Adipocyte (in vitro differentiated cells): ENCODE data around the gene GRM7.

Experiments used
- DNase-seq: peaks from one replicate; pipeline ENCODE4 v3.0.0-alpha.2; 2015; ENCODE audit warnings: low read depth
- H3K27me3 ChIP-seq: replicated peaks from 2 replicates; pipeline ENCODE4 v1.7.0; 2013; ENCODE audit warnings: mild to moderate bottlenecking, low read length, moderate library complexity; ENCODE audit not compliant: control insufficient read depth, insufficient read depth
- H3K36me3 ChIP-seq: 2 replicates; pipeline ENCODE4 v1.7.0; 2013; ENCODE audit warnings: low read length, mild to moderate bottlenecking, moderate library complexity; ENCODE audit not compliant: control insufficient read depth, insufficient read depth, severe bottlenecking
- H3K4me1 ChIP-seq: 2 replicates; pipeline ENCODE4 v1.7.0; 2013; ENCODE audit warnings: mild to moderate bottlenecking, low read length, moderate library complexity; ENCODE audit not compliant: control insufficient read depth, insufficient read depth
- H3K4me3 ChIP-seq: 2 replicates; pipeline ENCODE4 v1.7.0; 2013; ENCODE audit warnings: mild to moderate bottlenecking, low read length, moderate library complexity
- H3K9ac ChIP-seq: 2 replicates; pipeline ENCODE4 v1.7.0; 2013; ENCODE audit warnings: mild to moderate bottlenecking, low read length, moderate library complexity
- H3K9me3 ChIP-seq: 2 replicates; pipeline ENCODE4 v1.7.0; 2013; ENCODE audit warnings: mild to moderate bottlenecking, low read length, moderate library complexity; ENCODE audit not compliant: control insufficient read depth

GRM7 gene

DNA sequence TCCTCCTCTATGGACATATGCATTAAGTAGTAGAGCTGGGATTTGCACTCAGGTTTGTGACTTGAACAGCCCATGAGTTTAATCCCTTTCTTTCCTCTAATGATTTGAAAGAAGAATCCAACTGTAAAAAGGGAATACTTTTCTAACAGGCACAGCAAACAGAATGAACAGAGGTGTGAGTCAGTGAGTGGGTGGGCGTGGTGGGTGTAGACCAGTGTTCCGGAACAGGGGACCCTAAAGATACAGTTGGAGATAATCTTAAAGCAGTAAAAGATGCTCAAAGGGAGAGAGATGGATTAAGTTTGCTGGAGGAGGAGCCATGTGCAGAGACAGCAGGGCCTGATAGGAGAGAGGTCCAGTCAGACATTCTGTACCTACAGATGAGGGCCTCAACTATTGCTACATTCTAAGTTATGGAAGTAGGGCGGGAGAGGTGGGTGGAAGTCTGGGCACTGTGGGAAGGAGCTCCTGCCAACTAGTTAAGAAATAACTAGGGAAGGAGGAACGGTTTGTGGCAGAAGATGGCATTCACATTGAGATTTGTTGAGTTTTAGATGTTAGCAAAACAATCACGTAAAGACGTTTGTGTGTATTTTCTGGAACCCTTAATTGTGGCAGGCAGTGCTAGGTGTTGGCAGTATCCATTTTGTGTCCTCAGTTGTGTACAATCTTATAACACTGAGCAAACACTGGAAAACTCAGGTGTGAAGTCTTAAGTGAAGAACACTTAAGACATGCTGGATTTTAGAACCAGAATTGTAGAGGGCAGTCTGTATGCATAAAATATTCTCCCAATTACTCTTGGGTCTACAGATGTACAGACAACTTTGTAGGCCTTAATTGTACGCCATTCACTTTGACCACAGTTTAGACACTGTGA is 511.0 kb downstream of the GRM7 start:
- H3K36me3 ChIP-seq, result no peaks in the 10 kb centered on the region
- H3K4me3 ChIP-seq, result no peak overlapping the region
- H3K4me1 ChIP-seq, result no peaks in the 10 kb centered on the region
- H3K9me3 ChIP-seq, result peaks cover 2% of the 10 kb centered on the region
- no peak for DNase-seq
- no peak overlapping the region for H3K9ac ChIP-seq
- no peaks in the 10 kb centered on the region for H3K27me3 ChIP-seq

DNA sequence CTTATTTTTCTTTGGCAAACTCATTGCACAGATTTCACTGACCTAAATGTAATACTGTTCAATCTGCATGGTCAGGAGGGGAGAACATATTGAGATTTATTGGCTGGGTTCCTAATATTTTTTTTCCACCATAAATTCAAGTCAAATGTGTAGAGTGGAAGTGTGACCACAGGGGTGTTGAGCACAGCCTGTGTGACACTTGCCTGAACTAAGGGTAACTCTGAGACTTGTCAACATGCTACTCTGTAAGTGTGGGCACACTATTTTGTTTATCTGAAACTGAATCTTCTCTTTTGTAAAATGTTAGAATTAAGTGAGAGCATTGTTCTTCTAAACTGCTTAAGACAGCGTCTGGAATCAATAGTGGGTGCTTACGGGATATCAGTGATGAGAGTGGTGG is 516.2 kb downstream of the GRM7 start:
- H3K4me3 ChIP-seq, result no peak overlapping the region
- H3K9ac ChIP-seq, result no peak overlapping the region
- H3K4me1 ChIP-seq, result no peaks in the 10 kb centered on the region
- no peaks in the 10 kb centered on the region for H3K36me3 ChIP-seq
- no peaks in the 10 kb centered on the region for H3K27me3 ChIP-seq
- DNase-seq, result no peak
- H3K9me3 ChIP-seq, result peaks cover under 1% of the 10 kb centered on the region

DNA sequence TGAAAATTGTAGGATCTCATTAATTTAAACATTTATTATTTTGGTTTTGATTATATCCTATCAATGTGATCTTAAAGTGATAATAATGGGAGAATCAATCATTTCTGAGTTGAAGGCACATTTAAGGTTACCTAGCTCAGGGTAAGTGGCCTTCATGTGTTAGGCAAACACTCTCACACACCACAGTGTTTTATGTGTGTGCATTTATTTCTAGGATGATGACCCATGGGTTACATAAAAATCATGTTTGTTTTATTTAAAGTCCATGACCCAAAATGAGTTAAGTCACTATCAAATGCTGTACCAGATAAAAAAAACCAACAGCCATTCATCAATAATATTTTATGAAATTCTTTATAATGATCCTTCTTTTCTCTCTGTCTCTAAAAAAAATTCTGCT is 520.8 kb downstream of the GRM7 start:
- Histone ChIP-seq H3K36me3 (no peaks in the 10 kb centered on the region), H3K9me3 (no peaks in the 10 kb centered on the region), H3K27me3 (no peaks in the 10 kb centered on the region), H3K9ac (no peak overlapping the region), H3K4me1 (peaks cover 6% of the 10 kb centered on the region), H3K4me3 (no peak overlapping the region)
- no peak for DNase-seq

DNA sequence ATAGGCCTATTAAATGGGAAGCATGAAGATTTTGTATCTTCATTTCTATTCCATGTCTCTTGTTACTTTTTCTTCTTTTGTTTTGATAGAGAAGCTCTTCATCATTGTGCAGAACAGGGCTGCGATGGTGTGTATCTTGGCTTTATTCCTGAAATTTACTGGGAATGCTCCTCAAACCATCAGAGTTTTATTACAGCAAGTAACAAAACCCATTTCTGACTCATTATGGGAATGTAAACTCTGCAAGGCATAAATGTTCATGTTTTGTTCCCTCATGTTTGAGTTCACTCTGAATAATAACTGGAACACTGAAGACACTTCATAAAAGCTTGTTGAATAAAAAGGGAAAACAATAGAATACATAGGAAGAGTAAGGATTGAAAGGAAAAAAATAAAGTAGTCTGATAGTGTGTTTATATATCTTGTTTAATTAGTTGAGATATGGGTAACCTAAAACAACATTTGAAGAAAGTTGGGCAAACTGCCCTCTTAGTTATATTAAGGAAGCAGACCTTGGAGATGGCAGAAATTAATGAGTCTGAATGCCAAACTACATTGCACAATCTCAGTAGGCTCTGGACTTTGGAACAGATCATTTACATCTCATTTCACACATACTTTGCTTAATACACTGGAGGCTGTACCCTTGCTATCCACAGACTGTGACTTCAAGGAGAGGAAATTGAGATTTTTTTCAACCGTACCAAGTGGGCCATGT is 521.5 kb downstream of the GRM7 start:
- Histone ChIP-seq H3K9me3 (no peaks in the 10 kb centered on the region), H3K9ac (no peak overlapping the region), H3K36me3 (no peaks in the 10 kb centered on the region), H3K4me3 (no peak overlapping the region), H3K4me1 (peaks cover 6% of the 10 kb centered on the region), H3K27me3 (no peaks in the 10 kb centered on the region)
- no peak for DNase-seq

DNA sequence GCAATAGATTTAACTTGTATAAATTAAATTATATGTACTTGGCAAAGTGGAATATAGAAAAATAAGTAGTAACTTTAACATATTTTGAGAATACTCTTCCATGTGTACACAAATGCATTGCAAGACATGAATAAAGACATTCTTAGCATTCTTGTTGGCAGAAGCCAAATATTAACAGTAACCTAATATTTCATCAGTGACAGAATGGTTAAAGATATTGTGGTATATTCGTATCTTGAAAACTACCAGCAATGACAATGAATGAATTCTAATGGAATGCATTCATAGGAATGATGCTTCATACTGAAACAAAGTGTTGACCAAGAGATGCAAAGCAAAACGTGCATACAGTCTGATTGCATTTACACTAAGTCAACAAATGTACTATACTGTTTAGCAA is 524.7 kb downstream of the GRM7 start:
- H3K4me1 ChIP-seq, result peaks cover 6% of the 10 kb centered on the region
- no peak overlapping the region for H3K9ac ChIP-seq
- no peak overlapping the region for H3K4me3 ChIP-seq
- no peaks in the 10 kb centered on the region for H3K9me3 ChIP-seq
- no peaks in the 10 kb centered on the region for H3K36me3 ChIP-seq
- DNase-seq, result no peak
- no peaks in the 10 kb centered on the region for H3K27me3 ChIP-seq

DNA sequence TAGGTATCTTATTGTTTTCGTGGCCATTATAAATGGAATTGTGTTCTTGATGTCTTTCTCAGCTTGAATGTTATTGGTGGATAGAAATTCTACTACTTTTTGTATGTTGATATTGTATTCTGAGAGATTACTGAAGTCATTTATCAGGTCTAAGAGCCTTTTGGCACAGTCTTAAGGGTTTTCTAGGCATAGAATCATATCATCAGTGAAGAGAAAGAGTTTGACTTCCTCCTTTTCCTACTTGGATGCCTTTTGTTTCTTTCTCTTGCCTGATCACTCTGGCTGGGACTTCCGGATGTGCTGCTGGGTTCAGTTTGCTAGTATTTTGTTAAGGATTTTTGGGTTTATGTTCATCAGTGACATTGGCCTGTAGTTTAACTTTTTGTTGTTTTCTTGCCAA is 527.1 kb downstream of the GRM7 start:
- Histone ChIP-seq H3K9ac (no peak overlapping the region), H3K4me3 (no peak overlapping the region), H3K4me1 (peaks cover 3% of the 10 kb centered on the region), H3K36me3 (no peaks in the 10 kb centered on the region), H3K27me3 (no peaks in the 10 kb centered on the region), H3K9me3 (no peaks in the 10 kb centered on the region)
- no peak for DNase-seq

DNA sequence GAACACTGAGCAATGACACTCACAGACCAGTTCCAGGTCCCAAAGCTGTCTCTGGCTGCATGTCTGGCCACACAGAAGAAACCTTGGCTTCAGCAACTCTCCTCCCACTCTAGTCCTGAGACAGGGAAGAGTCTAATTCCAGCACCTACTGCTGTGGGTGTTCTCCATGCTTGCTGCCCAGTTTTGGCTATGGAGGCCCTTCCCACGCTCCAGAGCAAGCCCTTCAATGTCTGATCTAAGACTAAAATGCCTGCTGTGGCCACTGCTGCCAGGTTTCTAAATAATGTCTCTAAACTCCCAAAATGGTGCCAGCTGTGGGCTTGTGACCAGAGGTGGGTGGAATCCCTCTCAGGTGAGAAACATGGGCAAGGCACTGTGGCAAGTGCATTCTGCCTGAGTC is 531.3 kb downstream of the GRM7 start:
- no peaks in the 10 kb centered on the region for H3K4me1 ChIP-seq
- H3K9ac ChIP-seq, result no peak overlapping the region
- no peaks in the 10 kb centered on the region for H3K27me3 ChIP-seq
- H3K9me3 ChIP-seq, result no peaks in the 10 kb centered on the region
- H3K36me3 ChIP-seq, result no peaks in the 10 kb centered on the region
- H3K4me3 ChIP-seq, result no peak overlapping the region
- no peak for DNase-seq

- Histone ChIP-seq H3K27me3 (no peaks in the 10 kb centered on the region), H3K4me1 (no peaks in the 10 kb centered on the region), H3K4me3 (no peak overlapping the region), H3K9me3 (no peaks in the 10 kb centered on the region), H3K9ac (no peak overlapping the region), H3K36me3 (no peaks in the 10 kb centered on the region)
- no peak for DNase-seq
These were observed 533.2 kb downstream of the GRM7 start for GRCh38 chr3:7393944-7394605.

DNA sequence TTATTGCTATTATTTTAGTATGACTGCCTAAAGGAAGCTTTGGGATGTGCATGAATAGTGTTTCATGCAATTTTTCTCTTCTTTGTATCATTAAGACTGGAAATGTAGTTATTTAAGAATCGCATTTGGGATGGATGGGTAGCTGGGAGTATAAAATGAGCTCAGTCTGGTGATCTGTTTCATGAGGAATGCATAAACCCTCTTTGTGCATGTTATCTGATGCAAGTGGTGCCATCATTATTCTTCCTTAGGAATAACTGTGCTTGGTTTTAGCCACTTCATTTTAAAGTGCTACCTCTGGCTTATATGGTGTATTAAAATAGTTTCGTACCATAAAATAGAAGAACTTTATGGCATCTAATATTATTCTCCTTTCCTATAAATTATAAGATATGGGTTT is 535.6 kb downstream of the GRM7 start:
- H3K36me3 ChIP-seq, result no peaks in the 10 kb centered on the region
- H3K9ac ChIP-seq, result no peak overlapping the region
- no peaks in the 10 kb centered on the region for H3K4me1 ChIP-seq
- H3K27me3 ChIP-seq, result no peaks in the 10 kb centered on the region
- no peaks in the 10 kb centered on the region for H3K9me3 ChIP-seq
- no peak overlapping the region for H3K4me3 ChIP-seq
- DNase-seq, result no peak

DNA sequence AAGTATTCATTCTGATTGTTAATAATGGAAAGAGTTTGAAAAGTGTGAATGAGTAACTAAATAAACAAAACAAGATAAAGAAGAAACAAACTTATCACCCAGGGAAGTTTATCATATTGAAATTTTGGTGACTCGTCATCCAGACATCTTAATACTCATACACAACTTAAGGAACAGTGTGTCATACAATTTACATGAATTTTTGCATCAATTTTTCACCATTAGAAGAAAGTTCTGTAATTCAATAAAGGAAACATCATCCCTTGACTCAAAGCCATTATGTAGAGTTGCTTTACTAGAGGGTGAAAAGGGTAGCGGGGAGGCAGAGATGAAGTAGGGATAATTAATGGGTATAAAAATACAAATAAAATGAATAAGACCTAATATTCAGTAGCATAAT is 536.2 kb downstream of the GRM7 start:
- Histone ChIP-seq H3K9me3 (no peaks in the 10 kb centered on the region), H3K4me3 (no peak overlapping the region), H3K36me3 (no peaks in the 10 kb centered on the region), H3K9ac (no peak overlapping the region), H3K4me1 (no peaks in the 10 kb centered on the region), H3K27me3 (no peaks in the 10 kb centered on the region)
- no peak for DNase-seq

GRCh38 chr3:7400360-7400759 is 539.4 kb downstream of the GRM7 start:
- no peak overlapping the region for H3K4me3 ChIP-seq
- DNase-seq, result no peak
- no peaks in the 10 kb centered on the region for H3K9me3 ChIP-seq
- no peaks in the 10 kb centered on the region for H3K4me1 ChIP-seq
- no peak overlapping the region for H3K9ac ChIP-seq
- no peaks in the 10 kb centered on the region for H3K36me3 ChIP-seq
- H3K27me3 ChIP-seq, result no peaks in the 10 kb centered on the region
